NT2/D1 (cell line): ENCODE measurements around the gene CAMK2D.

Source experiments
- SUZ12 ChIP-seq: IDR thresholded peaks from 2 replicates; pipeline ENCODE4 v1.6.1; 2011; ENCODE audit not compliant: insufficient read length, insufficient read depth; ENCODE audit errors: extremely low read depth
- ZNF274 ChIP-seq: IDR thresholded peaks from 2 replicates; pipeline ENCODE4 v1.6.1; 2011; ENCODE audit warnings: mild to moderate bottlenecking, low read depth, low read length

GRCh38 chr4:113559947-113560346 lies 201.6 kb downstream of the CAMK2D start:
- no peak for TF ChIP-seq SUZ12
- no peak for TF ChIP-seq ZNF274
